ENCODE results near the gene CLMP. TPM values are rescaled to one million over a fixed set of nuclear protein-coding genes. Genes with fewer than 3 reads are reported as not detected.
"Not testable (repeated sequence)": the region's sequence is repeated elsewhere in the genome, so short reads cannot be mapped to it uniquely, and the experiment has no call there.

The CLMP gene
- total and polyA plus RNA-seq, 4 donors, result 8.2 to 107 (median 47.4) TPM

DNA sequence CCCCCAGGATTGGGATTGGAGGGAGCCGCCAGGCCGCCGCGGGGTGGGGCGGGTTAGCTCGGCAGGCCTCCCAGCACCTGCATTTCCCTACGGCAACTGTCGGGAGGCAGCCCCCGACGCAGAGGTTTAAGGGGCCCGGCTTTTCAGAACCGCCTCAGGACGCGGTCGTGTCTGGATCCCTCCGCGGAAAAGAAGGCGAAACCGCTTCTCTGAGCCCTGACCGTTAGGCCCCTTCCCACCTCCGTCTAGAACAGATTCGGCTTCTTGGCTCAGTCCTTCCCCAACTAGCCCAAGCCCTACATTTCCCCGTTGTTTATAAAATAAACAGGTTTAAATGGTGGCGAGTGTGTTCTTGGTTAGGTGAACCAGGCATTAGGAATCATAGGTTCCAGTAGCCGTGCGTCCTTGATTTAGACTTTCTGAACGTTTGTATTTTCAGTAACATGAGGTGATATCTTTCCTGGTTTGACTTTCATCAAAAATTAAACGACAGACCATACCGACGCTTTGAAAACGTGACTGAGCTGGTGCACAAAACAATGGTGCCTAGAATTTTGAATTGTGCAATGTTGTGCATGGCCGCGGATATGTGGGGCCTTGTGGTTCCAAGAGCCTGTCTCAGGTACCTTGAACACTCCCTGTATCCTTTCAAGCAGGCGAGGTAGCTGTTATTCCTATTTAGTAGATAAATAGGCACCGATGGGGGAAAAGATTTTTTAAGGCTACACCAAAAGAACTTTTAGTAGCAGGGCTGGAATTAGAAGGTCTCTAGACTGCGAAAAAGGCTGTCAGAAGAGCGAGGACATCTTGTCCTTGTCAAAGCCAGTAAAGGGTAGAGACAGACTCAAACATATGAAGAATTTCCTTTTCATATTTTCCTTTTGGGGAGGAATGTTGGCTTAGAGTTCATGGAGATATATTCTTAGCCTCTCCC lies 131.9 kb downstream of the CLMP start:
- intact Hi-C loops (cut with DNase I), result no loop called here
- no peaks in the 10 kb centered on the region for H3K27me3 ChIP-seq (ENCODE audit: control insufficient read depth in 1 of 2, insufficient read depth in 2 of 2, low read length in 1 of 2)
- H3K4me3 ChIP-seq (ENCODE audit: low read length in 2 of 2), result peak overlapping the region; percentile 56 to 69
- H3K4me1 ChIP-seq (ENCODE audit: control insufficient read depth in 1 of 2, insufficient read depth in 2 of 2, low read length in 2 of 2), result peaks cover 0 to 2% of the 10 kb centered on the region in 2 donors
- H3K27ac ChIP-seq (ENCODE audit: low read depth in 1 of 2, low read length in 2 of 2), result peak overlapping the region; percentile 97 to 100
- 1% methylated on average over 37 of the region's 37 CpGs for WGBS, 2 donors
- H3K36me3 ChIP-seq (ENCODE audit: control insufficient read depth in 1 of 2, insufficient read depth in 2 of 2, low read length in 1 of 2), result peaks cover under 1 to 6% of the 10 kb centered on the region in 2 donors
- DNase-seq (peak in 1 of 2 donors; percentile 65), ATAC-seq (ENCODE audit: low FRiP score) (peak; percentile 47)
- no peaks in the 10 kb centered on the region for H3K9me3 ChIP-seq (ENCODE audit: control insufficient read depth, low read length)

DNA sequence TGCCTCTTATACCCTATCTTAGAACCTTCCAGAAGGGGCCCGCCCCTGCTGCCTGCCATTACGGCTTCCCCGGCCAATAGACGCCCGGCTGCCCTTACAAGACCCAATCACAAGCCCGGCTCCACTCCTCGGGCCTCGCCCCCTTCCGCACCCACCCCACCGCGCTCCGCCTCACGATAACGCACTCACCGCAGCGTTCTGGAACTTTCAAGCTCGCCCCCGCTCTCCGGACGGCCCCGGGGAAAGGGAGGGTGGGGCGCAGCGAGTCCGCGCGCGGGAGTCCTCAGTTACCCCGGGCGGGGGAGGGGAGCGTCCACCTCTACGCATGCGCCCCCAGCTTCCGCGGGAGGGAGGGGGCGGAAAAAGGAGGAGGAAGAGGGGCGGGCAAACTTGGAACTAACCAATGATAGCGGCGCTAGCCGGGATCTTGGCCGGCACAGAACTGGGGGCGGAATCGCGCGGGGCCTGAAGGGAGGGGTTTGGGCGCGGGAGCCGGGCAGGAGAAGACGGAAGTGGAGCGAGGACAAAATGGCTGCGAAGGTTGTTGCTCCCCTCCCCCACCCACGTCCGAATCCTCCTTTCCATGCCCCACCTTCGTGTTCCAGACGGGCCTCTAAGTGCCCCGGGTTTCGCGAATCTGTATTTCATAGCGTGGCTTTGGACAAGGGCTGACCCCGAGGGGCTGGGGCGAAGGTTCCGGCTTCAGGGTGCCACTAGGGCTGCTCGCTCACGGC lies 132.7 kb downstream of the CLMP start:
- 0 to 1% methylated on average over 57 to 63 of the region's 63 CpGs for WGBS, 2 donors
- H3K4me1 ChIP-seq (ENCODE audit: control insufficient read depth in 1 of 2, insufficient read depth in 2 of 2, low read length in 2 of 2), result peaks cover 0 to 2% of the 10 kb centered on the region in 2 donors
- peak overlapping the region; percentile 97 to 100 for H3K27ac ChIP-seq (ENCODE audit: low read depth in 1 of 2, low read length in 2 of 2)
- H3K36me3 ChIP-seq (ENCODE audit: control insufficient read depth in 1 of 2, insufficient read depth in 2 of 2, low read length in 1 of 2), result peaks cover 3 to 6% of the 10 kb centered on the region in 2 donors
- ATAC-seq (ENCODE audit: low FRiP score) (peak; percentile 96), DNase-seq (peak; percentile 99 to 100)
- peak overlapping the region; percentile 73 to 94 for H3K4me3 ChIP-seq (ENCODE audit: low read length in 2 of 2)
- intact Hi-C loops (cut with DNase I), result no loop called here
- no peaks in the 10 kb centered on the region for H3K9me3 ChIP-seq (ENCODE audit: control insufficient read depth, low read length)
- no peaks in the 10 kb centered on the region for H3K27me3 ChIP-seq (ENCODE audit: control insufficient read depth in 1 of 2, insufficient read depth in 2 of 2, low read length in 1 of 2)

- intact Hi-C loops (cut with DNase I), result no loop called here
- H3K4me3 ChIP-seq (ENCODE audit: low read length in 2 of 2), result peak within 1 kb of the TSS; percentile 73 to 94
- DNase-seq (peak; percentile 83 to 87), ATAC-seq (ENCODE audit: low FRiP score) (peak; percentile 42)
- H3K4me1 ChIP-seq (ENCODE audit: control insufficient read depth in 1 of 2, insufficient read depth in 2 of 2, low read length in 2 of 2), result peaks cover 0 to 2% of the 10 kb centered on the region in 2 donors
- peaks cover 5 to 6% of the 10 kb centered on the region in 2 donors for H3K36me3 ChIP-seq (ENCODE audit: control insufficient read depth in 1 of 2, insufficient read depth in 2 of 2, low read length in 1 of 2)
- H3K27ac ChIP-seq (ENCODE audit: low read depth in 1 of 2, low read length in 2 of 2), result peak within 1 kb of the TSS; percentile 97 to 100
- 0 to 1% methylated on average over 45 of the region's 45 CpGs for WGBS, 2 donors
- H3K9me3 ChIP-seq (ENCODE audit: control insufficient read depth, low read length), result no peaks in the 10 kb centered on the region
- H3K27me3 ChIP-seq (ENCODE audit: control insufficient read depth in 1 of 2, insufficient read depth in 2 of 2, low read length in 1 of 2), result no peaks in the 10 kb centered on the region
Observed at GRCh38 chr11:123061403-123062157, 133.5 kb downstream of the CLMP start, which contains the start of gene HSPA8. HSPA8 (minus strand) TSS chr11:123062136; CDS start chr11:123061324, 812 bp downstream.

DNA sequence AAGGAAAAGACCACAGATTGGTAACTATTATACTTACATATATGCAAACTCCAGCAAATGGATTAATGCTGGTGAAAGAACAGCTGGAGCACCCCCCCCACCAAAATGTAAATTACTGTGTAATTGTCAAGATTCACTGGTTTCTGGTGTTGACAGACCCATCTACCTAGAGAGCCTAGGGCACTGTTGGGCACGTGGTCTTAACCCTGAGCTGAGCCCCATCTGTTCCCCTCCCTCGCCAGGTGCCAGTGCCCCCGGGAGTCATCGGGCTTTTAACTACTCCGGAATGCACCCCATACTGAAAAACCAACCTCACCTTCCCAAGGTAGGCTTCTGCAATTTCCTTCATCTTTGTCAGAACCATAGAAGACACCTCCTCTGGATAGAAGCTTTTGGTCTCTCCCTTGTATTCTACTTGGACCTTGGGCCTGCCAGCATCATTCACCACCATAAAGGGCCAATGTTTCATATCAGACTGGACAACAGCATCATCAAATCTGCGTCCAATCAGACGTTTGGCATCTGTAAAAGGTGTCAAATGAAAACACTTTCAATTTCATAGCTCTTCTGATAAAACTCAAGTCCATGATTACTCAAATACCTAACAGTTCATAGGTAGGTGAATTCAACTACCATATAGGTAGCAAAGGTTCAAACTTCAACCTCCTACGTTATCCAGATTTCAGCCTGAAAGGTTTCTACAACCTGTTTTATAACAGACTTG lies 134.6 kb downstream of the CLMP start:
- Histone ChIP-seq H3K4me3 (ENCODE audit: low read length in 2 of 2) (peak overlapping the region; percentile 73 to 94), H3K9me3 (ENCODE audit: control insufficient read depth, low read length) (no peaks in the 10 kb centered on the region), H3K4me1 (ENCODE audit: control insufficient read depth in 1 of 2, insufficient read depth in 2 of 2, low read length in 2 of 2) (peaks cover 0 to 2% of the 10 kb centered on the region in 2 donors), H3K36me3 (ENCODE audit: control insufficient read depth in 1 of 2, insufficient read depth in 2 of 2, low read length in 1 of 2) (peaks cover 6 to 10% of the 10 kb centered on the region in 2 donors), H3K27ac (ENCODE audit: low read depth in 1 of 2, low read length in 2 of 2) (no peak overlapping the region), H3K27me3 (ENCODE audit: control insufficient read depth in 1 of 2, insufficient read depth in 2 of 2, low read length in 1 of 2) (no peaks in the 10 kb centered on the region)
- DNase-seq (no peak), ATAC-seq (ENCODE audit: low FRiP score) (no peak)
- WGBS, 2 donors, result 2% methylated on average over 8 of the region's 8 CpGs
- intact Hi-C loops (cut with DNase I), result no loop called here

DNA sequence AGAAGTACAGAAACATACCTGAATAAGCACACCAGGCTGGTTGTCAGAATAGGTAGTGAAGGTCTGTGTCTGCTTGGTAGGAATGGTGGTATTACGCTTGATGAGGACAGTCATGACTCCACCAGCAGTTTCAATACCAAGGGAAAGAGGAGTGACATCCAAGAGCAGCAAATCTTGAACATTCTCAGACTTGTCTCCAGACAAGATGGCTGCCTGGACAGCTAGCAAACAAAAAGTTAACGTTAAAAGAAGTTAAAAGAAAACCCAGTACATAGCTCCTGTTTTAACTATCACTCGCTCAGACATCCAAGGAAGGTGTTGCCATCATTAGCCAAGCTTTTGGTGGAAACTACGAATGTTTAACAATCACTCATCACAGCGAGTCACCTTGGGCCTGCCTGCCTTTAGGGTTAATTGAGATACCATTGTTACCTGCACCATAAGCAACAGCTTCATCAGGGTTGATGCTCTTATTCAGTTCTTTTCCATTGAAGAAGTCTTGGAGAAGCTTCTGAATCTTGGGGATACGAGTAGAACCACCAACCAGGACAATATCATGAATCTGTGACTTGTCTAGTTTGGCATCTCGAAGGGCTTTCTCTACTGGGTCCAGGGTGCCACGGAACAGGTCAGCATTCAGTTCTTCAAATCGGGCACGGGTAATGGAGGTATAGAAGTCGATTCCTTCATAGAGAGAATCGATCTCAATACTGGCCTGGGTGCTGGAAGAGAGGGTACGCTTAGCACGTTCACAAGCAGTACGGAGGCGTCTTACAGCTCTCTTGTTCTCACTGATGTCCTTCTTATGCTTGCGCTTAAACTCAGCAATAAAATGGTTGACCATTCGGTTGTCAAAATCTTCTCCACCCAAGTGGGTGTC lies 135.8 kb downstream of the CLMP start:
- H3K27me3 ChIP-seq (ENCODE audit: control insufficient read depth in 1 of 2, insufficient read depth in 2 of 2, low read length in 1 of 2); DNase-seq; H3K4me1 ChIP-seq (ENCODE audit: control insufficient read depth in 1 of 2, insufficient read depth in 2 of 2, low read length in 2 of 2); ATAC-seq (ENCODE audit: low FRiP score); H3K27ac ChIP-seq (ENCODE audit: low read depth in 1 of 2, low read length in 2 of 2); H3K36me3 ChIP-seq (ENCODE audit: control insufficient read depth in 1 of 2, insufficient read depth in 2 of 2, low read length in 1 of 2); H3K9me3 ChIP-seq (ENCODE audit: control insufficient read depth, low read length): not testable (repeated sequence)
- H3K4me3 ChIP-seq (ENCODE audit: low read length in 2 of 2), result peak overlapping the region; percentile 73 to 94
- 29 to 35% methylated on average over 18 of the region's 18 CpGs for WGBS, 2 donors
- intact Hi-C loops (cut with DNase I), result loop anchor here in 1 of 2 donors (10.0 kb wide), 1 partner anchor 194 kb away; no protein-coding TSS in a partner anchor

DNA sequence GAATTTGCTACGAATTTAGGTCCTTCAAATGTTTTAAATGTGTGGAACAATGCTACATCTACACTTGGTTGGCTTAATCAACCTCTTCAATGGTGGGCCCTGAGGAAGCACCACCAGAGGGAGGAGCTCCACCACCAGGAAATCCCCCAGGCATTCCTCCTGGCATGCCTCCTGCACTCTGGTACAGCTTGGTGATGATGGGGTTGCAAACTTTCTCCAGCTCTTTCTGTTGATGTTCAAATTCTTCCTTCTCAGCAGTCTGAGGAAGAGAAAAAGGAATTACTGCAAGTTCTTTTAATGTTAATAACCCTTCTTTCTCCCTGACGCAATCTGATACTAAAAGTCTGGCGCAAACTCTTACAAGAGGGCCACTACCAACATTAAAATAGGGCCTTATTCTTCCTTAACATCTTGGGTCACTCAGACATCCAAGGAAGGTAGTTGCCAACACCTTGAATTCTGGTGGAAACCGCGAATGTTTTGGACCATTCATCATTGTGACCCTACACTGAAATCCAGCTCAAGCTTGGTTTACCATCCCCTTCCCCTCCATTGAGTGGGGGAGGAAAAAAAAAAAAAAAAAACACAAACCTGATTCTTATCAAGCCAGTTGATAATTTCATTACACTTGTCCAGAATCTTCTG lies 137.3 kb downstream of the CLMP start:
- DNase-seq (no peak), ATAC-seq (ENCODE audit: low FRiP score) (no peak)
- no peaks in the 10 kb centered on the region for H3K27me3 ChIP-seq (ENCODE audit: control insufficient read depth in 1 of 2, insufficient read depth in 2 of 2, low read length in 1 of 2)
- no peaks in the 10 kb centered on the region for H3K9me3 ChIP-seq (ENCODE audit: control insufficient read depth, low read length)
- no peak overlapping the region for H3K4me3 ChIP-seq (ENCODE audit: low read length in 2 of 2)
- intact Hi-C loops (cut with DNase I), result loop anchor here in 1 of 2 donors (10.0 kb wide), 1 partner anchor 193 kb away; no protein-coding TSS in a partner anchor
- 63 to 72% methylated on average over 5 of the region's 5 CpGs for WGBS, 2 donors
- no peak overlapping the region for H3K27ac ChIP-seq (ENCODE audit: low read depth in 1 of 2, low read length in 2 of 2)
- no peaks in the 10 kb centered on the region for H3K4me1 ChIP-seq (ENCODE audit: control insufficient read depth in 1 of 2, insufficient read depth in 2 of 2, low read length in 2 of 2)
- peaks cover 6 to 11% of the 10 kb centered on the region in 2 donors for H3K36me3 ChIP-seq (ENCODE audit: control insufficient read depth in 1 of 2, insufficient read depth in 2 of 2, low read length in 1 of 2)

Data from aorta (tissue), 5 donors.